Hepatocyte (in vitro differentiated cells): Measurements from ENCODE around the gene SLC23A3. TPM values are rescaled to one million over a fixed set of nuclear protein-coding genes. Genes with fewer than 3 reads are reported as not detected.

Experiments
- DNase-seq: peaks from one replicate; pipeline ENCODE4 v3.0.0-alpha.2; 2016; ENCODE audit warnings: low spot score
- H2AFZ ChIP-seq: fragments of 200-600 bp; sonication (generic); 2 replicates; pipeline ENCODE4 v1.6.0; 2016; ENCODE audit warnings: antibody characterized with exemption, mild to moderate bottlenecking
- H3K27ac ChIP-seq: fragments of 200-600 bp; sonication (generic); 2 replicates; pipeline ENCODE4 v1.5.1; 2016; ENCODE audit warnings: mild to moderate bottlenecking
- H3K27me3 ChIP-seq: fragments of 200-600 bp; sonication (generic); 2 replicates; pipeline ENCODE4 v1.6.1; 2016
- H3K36me3 ChIP-seq: fragments of 200-600 bp; sonication (generic); replicated peaks from 2 replicates; pipeline ENCODE4 v1.5.1; 2016; ENCODE audit warnings: low read depth; ENCODE audit not compliant: insufficient read depth
- H3K4me1 ChIP-seq: fragments of 200-600 bp; sonication (generic); 2 replicates; pipeline ENCODE4 v1.5.1; 2016; ENCODE audit warnings: mild to moderate bottlenecking, moderate library complexity; ENCODE audit not compliant: insufficient read depth
- H3K4me2 ChIP-seq: fragments of 200-600 bp; sonication (generic); 2 replicates; pipeline ENCODE4 v1.6.0; 2016
- H3K4me3 ChIP-seq: fragments of 200-600 bp; sonication (generic); 2 replicates; pipeline ENCODE4 v1.5.1; 2016; ENCODE audit warnings: mild to moderate bottlenecking
- H3K79me2 ChIP-seq: fragments of 200-600 bp; sonication (generic); 2 replicates; pipeline ENCODE4 v1.6.0; 2017; ENCODE audit warnings: mild to moderate bottlenecking
- H3K9me2 ChIP-seq: fragments of 200-600 bp; sonication (generic); replicated peaks from 2 replicates; pipeline ENCODE4 v1.6.0; 2017; ENCODE audit warnings: mild to moderate bottlenecking; ENCODE audit not compliant: insufficient read depth
- H3K9me3 ChIP-seq: fragments of 200-600 bp; sonication (generic); 2 replicates; pipeline ENCODE4 v1.5.1; 2016; ENCODE audit warnings: low read depth, mild to moderate bottlenecking
- H4K20me1 ChIP-seq: fragments of 200-600 bp; sonication (generic); 2 replicates; pipeline ENCODE4 v1.6.0; 2016; ENCODE audit warnings: mild to moderate bottlenecking; ENCODE audit not compliant: insufficient read depth, poor library complexity, severe bottlenecking
- CTCF ChIP-seq: fragments of 200-600 bp; sonication (generic); IDR thresholded peaks from 2 replicates; pipeline ENCODE4 v1.5.1; 2016; ENCODE audit warnings: antibody characterized with exemption, mild to moderate bottlenecking; ENCODE audit not compliant: poor library complexity
- EZH2 ChIP-seq: fragments of 200-600 bp; sonication (generic); IDR thresholded peaks from 2 replicates; pipeline ENCODE4 v1.6.1; 2016; ENCODE audit warnings: antibody characterized with exemption, mild to moderate bottlenecking, borderline replicate concordance
- EZH2phosphoT487 ChIP-seq: fragments of 200-600 bp; sonication (generic); IDR thresholded peaks from one replicate; pipeline ENCODE4 v1.6.1; 2018; ENCODE audit warnings: antibody characterized with exemption, mild to moderate bottlenecking, low read depth, moderate library complexity; ENCODE audit not compliant: unreplicated experiment, severe bottlenecking
- WGBS: methylation state at CpG from one replicate; pipeline ENCODE4 v1.1.6; 2016; ENCODE audit warnings: low lambda C conversion rate; ENCODE audit errors: missing lambda C conversion rate; 5-methylcytosine and 5-hydroxymethylcytosine counted together
- polyA plus RNA-seq: library from polyadenylated mRNA; unstranded; fragments of >200 nt; fragmentation: Nextera tagmentation; extraction: Ambion mirVana; gene quantifications from 2 replicates; pipeline ENCODE4 v1.2.1, GENCODE V29; 2016
- total RNA-seq: library from RNA; depleted of rRNA; stranded (reverse); fragments of >200 nt; gene quantifications from 2 replicates; pipeline ENCODE4 v1.2.3, GENCODE V29; 2014

SLC23A3 gene
- total and polyA plus RNA-seq, 2 experiments from 2014 or later, result 0.80 to 1.5 TPM

DNA sequence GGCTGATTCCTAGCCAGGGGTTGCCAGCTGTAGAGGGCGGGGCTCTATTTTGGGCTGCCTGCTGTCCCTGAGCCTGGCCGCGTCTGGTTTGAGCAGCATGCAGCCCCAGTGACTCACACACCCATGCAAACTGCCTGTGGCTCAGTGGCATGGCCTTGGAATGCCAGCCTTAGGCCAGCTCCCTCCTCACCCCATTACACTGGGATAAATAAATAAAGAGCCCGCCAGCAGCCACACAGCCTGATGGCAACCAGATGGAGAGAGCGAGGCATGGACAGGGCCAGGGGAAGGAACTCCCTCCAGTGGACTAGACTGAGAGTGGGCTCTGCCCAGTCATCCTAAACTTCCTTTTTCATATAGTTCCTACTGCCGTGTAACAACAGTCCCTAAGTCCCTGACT is 27.5 kb downstream of the SLC23A3 start:
- WGBS, result 77% methylated on average over 6 of the region's 6 CpGs
- Histone ChIP-seq H3K79me2 (no peaks in the 10 kb centered on the region), H3K9me2 (no peaks in the 10 kb centered on the region), H4K20me1 (no peaks in the 10 kb centered on the region), H3K4me3 (no peak overlapping the region), H3K27ac (no peak overlapping the region), H3K27me3 (no peaks in the 10 kb centered on the region), H3K9me3 (no peaks in the 10 kb centered on the region), H3K4me1 (no peaks in the 10 kb centered on the region), H3K36me3 (no peaks in the 10 kb centered on the region), H3K4me2 (no peak overlapping the region), H2AFZ (no peak overlapping the region)
- DNase-seq, result no peak
- TF ChIP-seq EZH2 (no peak), EZH2phosphoT487 (no peak), CTCF (no peak)

- TF ChIP-seq CTCF, result no peak
- TF ChIP-seq EZH2, result no peak
- no peak for TF ChIP-seq EZH2phosphoT487
- WGBS, result 93% methylated on average over 3 of the region's 3 CpGs
- no peak overlapping the region for H3K4me2 ChIP-seq
- H3K36me3 ChIP-seq, result no peaks in the 10 kb centered on the region
- H4K20me1 ChIP-seq, result no peaks in the 10 kb centered on the region
- no peaks in the 10 kb centered on the region for H3K4me1 ChIP-seq
- H3K79me2 ChIP-seq, result no peaks in the 10 kb centered on the region
- H3K27ac ChIP-seq, result no peak overlapping the region
- no peaks in the 10 kb centered on the region for H3K9me2 ChIP-seq
- H3K9me3 ChIP-seq, result no peaks in the 10 kb centered on the region
- H3K27me3 ChIP-seq, result no peaks in the 10 kb centered on the region
- no peak overlapping the region for H2AFZ ChIP-seq
- H3K4me3 ChIP-seq, result no peak overlapping the region
- no peak for DNase-seq
These were observed 29.1 kb downstream of the SLC23A3 start for GRCh38 chr2:219140722-219141121.

GRCh38 chr2:219133976-219134375 is 35.9 kb downstream of the SLC23A3 start:
- Histone ChIP-seq H3K36me3 (no peaks in the 10 kb centered on the region), H3K4me3 (no peak overlapping the region), H3K27ac (no peak overlapping the region), H3K9me3 (no peaks in the 10 kb centered on the region), H3K27me3 (no peaks in the 10 kb centered on the region), H4K20me1 (no peaks in the 10 kb centered on the region), H3K9me2 (no peaks in the 10 kb centered on the region), H3K4me2 (no peak overlapping the region), H3K79me2 (peaks cover 4% of the 10 kb centered on the region), H2AFZ (no peak overlapping the region), H3K4me1 (no peaks in the 10 kb centered on the region)
- 77% methylated on average over 4 of the region's 4 CpGs for WGBS
- no peak for TF ChIP-seq EZH2phosphoT487
- TF ChIP-seq CTCF, result no peak
- TF ChIP-seq EZH2, result no peak
- DNase-seq, result no peak

DNA sequence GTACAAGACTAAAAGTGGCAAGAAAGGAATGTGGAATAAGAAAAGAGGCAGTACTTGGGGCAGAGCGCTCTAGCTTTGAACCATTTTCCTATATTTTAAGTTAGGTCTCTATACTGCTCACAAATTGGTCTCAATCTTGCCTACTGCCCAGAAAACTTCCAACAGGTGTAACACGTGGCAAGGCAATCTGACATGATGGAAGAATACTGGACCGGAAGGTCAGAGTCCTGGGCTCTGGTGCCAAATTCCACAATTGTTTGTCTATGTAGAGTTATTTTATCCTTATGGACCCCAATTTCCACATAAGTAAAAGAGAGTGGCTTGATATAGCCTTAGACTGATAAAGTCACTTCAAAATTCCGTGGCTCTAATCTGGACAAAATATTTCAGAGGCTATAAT is 38.1 kb downstream of the SLC23A3 start:
- H3K27me3 ChIP-seq, result no peaks in the 10 kb centered on the region
- H3K9me3 ChIP-seq, result no peaks in the 10 kb centered on the region
- H3K9me2 ChIP-seq, result no peaks in the 10 kb centered on the region
- TF ChIP-seq EZH2phosphoT487, result no peak
- no peak for TF ChIP-seq CTCF
- TF ChIP-seq EZH2, result no peak
- no peak overlapping the region for H3K4me3 ChIP-seq
- no peak overlapping the region for H2AFZ ChIP-seq
- 85% methylated on average over 4 of the region's 4 CpGs for whole genome bisulfite sequencing
- H4K20me1 ChIP-seq, result no peaks in the 10 kb centered on the region
- no peaks in the 10 kb centered on the region for H3K36me3 ChIP-seq
- H3K4me1 ChIP-seq, result peaks cover 17% of the 10 kb centered on the region
- DNase-seq, result no peak
- no peak overlapping the region for H3K4me2 ChIP-seq
- H3K27ac ChIP-seq, result no peak overlapping the region
- H3K79me2 ChIP-seq, result peaks cover 4% of the 10 kb centered on the region
